K562 treated with DMSO at 1 percent for 12 hours (cell line): Measurements from ENCODE around the gene TTC39B. TPM values are rescaled to one million over a fixed set of nuclear protein-coding genes. Genes with fewer than 3 reads are reported as not detected.

ENCODE experiments used
- total RNA-seq: library from RNA; unstranded; fragments of 300-600 nt; gene quantifications from 2 replicates; pipeline ENCODE4 v1.2.3, GENCODE V29; 2022; ENCODE audit not compliant: insufficient read depth

The TTC39B gene
- total RNA-seq = 1.6 and 2.3 TPM in 2 replicates

GRCh38 chr9:15306757-15307522 is at the start of gene TTC39B:
Gene TTC39B (minus strand): TSS chr9:15307216. CDS start chr9:15307125, 91 bp downstream.

Other genes starting within 250 kb of the TTC39B start
- 4.2 and 12.2 TPM in 2 replicates for gene SNAPC3, start 115.7 kb upstream of the TTC39B start, total RNA-seq
- gene PSIP1, start 203.8 kb upstream of the TTC39B start, total RNA-seq = 58.0 and 93.5 TPM in 2 replicates
- gene CCDC171, start 245.8 kb upstream of the TTC39B start, total RNA-seq = 0.11 TPM in 1 of 2 replicates, not detected in the other